HAP-1 (cell line): ENCODE measurements around the gene TRPT1.

Source experiments
- DNase-seq, 2 experiments: peaks; one replicate each; pipeline ENCODE4 v3.0.0-alpha.2; 2016 to 2020; ENCODE audit warnings: low spot score in 2 of 2
- H3K27me3 ChIP-seq: fragments of 250-450 bp; sonication (Bioruptor Pico); 2 replicates; pipeline ENCODE4 v1.5.1; 2020; ENCODE audit warnings: low read depth, mild to moderate bottlenecking, moderate library complexity
- H3K36me3 ChIP-seq: fragments of 250-450 bp; sonication (Bioruptor Pico); replicated peaks from 2 replicates; pipeline ENCODE4 v1.5.1; 2020; ENCODE audit warnings: mild to moderate bottlenecking
- H3K4me1 ChIP-seq: fragments of 250-450 bp; sonication (Bioruptor Pico); 2 replicates; pipeline ENCODE4 v1.5.1; 2020; ENCODE audit warnings: mild to moderate bottlenecking
- H3K4me3 ChIP-seq: fragments of 250-450 bp; sonication (Bioruptor Pico); 2 replicates; pipeline ENCODE4 v1.5.1; 2020; ENCODE audit warnings: mild to moderate bottlenecking, moderate library complexity
- H3K9me3 ChIP-seq: fragments of 250-450 bp; sonication (Bioruptor Pico); 2 replicates; pipeline ENCODE4 v1.5.1; 2020; ENCODE audit warnings: mild to moderate bottlenecking, moderate library complexity
- in situ Hi-C: fragments of 300-500 bp; cut with MboI; formaldehyde crosslinking; loops from 3 replicates; pipeline ENCODE4 v1.14.3; 2020; ENCODE audit warnings: low sequenced_read_pairs, inconsistent platforms, mixed read lengths

Gene TRPT1

DNA sequence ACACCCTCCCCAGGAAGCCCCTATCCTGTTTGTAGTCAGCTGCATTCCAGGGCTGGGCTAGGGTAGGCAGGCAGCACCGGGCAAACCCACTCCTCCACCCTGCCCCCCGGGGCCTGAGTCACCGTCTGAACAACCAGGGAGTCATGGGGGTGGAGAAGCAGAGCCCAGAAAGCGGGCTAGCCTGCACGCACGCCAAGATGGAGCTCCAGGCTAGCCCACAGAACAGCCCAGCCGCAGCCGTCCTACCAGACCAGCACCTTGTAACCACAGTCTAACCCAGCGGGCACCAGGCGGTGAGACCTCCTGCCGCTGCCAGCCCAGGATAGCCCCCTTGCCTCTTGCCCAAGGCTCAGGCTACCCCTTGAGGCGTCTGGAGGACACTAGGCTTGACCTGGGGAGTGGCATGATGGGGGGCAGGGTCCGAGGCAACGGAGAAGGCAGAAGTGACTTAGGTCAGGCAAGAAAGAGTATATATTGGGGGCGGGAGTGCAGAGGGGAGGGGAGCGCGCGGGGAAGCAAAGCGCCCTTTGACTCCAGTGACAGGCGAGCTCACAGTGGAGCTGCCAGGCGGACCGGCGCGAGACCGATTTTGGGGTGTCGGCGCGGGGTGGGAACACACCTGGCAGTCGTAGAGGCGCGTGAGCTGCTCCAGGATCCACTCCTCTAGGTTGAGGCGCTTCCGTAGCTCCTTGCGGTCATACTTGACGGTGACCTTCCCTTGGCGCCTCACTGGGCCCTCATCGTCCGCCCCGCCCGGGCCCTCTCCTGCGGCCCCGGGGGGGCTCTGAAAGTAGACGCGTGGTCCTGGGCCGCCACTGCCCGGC lies 20.0 kb upstream of the TRPT1 start:
- Histone ChIP-seq H3K4me3 (peak overlapping the region; percentile 78), H3K9me3 (no peaks in the 10 kb centered on the region), H3K4me1 (peaks cover 20% of the 10 kb centered on the region), H3K36me3 (peaks cover 28% of the 10 kb centered on the region), H3K27me3 (no peaks in the 10 kb centered on the region)
- in situ Hi-C loops = no loop called here
- DNase-seq = peak; percentile 11 to 68

DNA sequence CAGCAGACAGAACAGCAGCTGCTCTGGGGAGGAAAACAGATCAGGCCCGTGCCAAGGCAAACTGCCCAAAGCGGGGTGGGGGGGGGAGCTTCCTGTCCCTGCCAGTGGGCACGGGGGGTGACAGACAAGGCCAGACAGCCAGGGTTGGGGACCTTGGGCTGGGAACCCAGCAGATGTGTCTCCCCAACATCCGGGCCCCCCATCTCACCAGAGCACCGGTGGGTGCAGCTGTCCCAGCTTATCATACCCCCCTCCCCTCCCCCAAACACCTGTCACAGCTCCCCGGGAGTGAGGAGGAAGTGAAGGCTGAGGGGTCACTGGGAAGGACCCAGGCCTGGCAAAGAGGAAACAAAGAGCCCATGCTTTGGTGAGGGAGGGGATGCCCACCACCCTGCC lies 19.4 kb upstream of the TRPT1 start:
- in situ Hi-C loops = no loop called here
- H3K4me1 ChIP-seq = peaks cover 16% of the 10 kb centered on the region
- H3K4me3 ChIP-seq = peak overlapping the region; percentile 78

DNA sequence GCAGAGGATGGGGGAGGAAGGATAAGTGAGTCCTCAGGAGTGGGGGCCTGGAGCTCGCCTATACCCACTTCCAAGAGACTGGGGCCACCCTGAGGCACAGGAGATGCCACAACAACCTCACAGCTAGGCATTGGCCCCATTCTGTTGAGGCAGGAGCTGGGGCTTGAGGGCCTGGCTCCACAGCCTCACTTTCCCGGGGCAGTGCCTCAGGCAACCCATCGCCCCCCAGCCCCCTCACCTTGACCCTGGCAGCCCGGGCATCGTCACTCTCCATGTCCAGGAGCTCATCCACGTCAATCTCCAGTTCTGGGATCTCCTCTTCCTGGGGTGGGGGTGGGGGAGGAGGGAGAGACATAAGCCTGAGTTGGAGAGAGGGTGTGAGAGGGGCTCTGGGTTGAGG lies 19.0 kb upstream of the TRPT1 start:
- Histone ChIP-seq H3K4me3 (peak overlapping the region; percentile 78), H3K4me1 (peaks cover 19% of the 10 kb centered on the region), H3K9me3 (no peaks in the 10 kb centered on the region), H3K27me3 (no peaks in the 10 kb centered on the region), H3K36me3 (peaks cover 34% of the 10 kb centered on the region)
- DNase-seq = no peak
- in situ Hi-C loops = no loop called here

More for the DNA sequence above, 19.4 kb upstream of the TRPT1 start:
- H3K36me3 ChIP-seq = peaks cover 30% of the 10 kb centered on the region
- no peak for DNase-seq
- no peaks in the 10 kb centered on the region for H3K9me3 ChIP-seq
- no peaks in the 10 kb centered on the region for H3K27me3 ChIP-seq

GRCh38 chr11:64244107-64244506 lies 18.1 kb upstream of the TRPT1 start:
- Histone ChIP-seq H3K36me3 (peaks cover 34% of the 10 kb centered on the region), H3K27me3 (no peaks in the 10 kb centered on the region), H3K9me3 (no peaks in the 10 kb centered on the region), H3K4me1 (peaks cover 22% of the 10 kb centered on the region), H3K4me3 (no peak overlapping the region)
- in situ Hi-C loops = no loop called here
- no peak for DNase-seq

DNA sequence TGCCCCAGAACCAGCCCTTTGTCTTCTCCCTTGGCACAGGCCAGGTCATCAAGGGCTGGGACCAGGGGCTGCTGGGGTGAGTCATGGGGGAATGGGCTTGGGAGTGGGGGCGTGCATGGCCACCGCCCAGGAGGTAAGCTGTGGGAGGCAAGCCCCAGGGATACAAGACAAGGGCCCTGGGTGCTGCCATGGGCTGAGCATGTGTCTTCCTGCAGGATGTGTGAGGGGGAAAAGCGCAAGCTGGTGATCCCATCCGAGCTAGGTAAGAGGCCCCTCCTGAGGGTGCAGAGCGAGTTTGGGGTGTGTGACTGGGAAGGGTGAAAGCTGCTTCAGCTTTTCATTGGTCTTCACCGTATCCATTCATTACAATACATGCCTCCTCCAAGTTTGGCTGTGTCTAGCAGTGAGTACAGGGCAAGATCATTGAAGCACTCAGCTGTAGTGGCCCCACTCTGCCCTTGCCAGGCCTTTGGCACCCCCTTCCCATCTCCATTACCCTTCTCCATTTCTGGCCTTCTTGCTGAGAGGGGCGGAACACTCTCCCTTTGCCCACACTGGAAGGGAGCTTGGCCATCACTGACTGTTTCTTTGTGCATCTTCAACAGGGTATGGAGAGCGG lies 17.4 kb upstream of the TRPT1 start:
- DNase-seq = no peak
- Histone ChIP-seq H3K27me3 (no peaks in the 10 kb centered on the region), H3K36me3 (peaks cover 37% of the 10 kb centered on the region), H3K9me3 (no peaks in the 10 kb centered on the region), H3K4me1 (peaks cover 22% of the 10 kb centered on the region), H3K4me3 (peak overlapping the region; percentile 97; the same call in 1 of the 2 replicates)
- in situ Hi-C loops = no loop called here

- Histone ChIP-seq H3K4me1 (peaks cover 18% of the 10 kb centered on the region), H3K4me3 (peak overlapping the region; percentile 97), H3K36me3 (peaks cover 45% of the 10 kb centered on the region), H3K27me3 (no peaks in the 10 kb centered on the region), H3K9me3 (no peaks in the 10 kb centered on the region)
- DNase-seq = peak; percentile 77 to 97
- in situ Hi-C loops = no loop called here
These were observed 15.7 kb upstream of the TRPT1 start for GRCh38 chr11:64241491-64242374.

DNA sequence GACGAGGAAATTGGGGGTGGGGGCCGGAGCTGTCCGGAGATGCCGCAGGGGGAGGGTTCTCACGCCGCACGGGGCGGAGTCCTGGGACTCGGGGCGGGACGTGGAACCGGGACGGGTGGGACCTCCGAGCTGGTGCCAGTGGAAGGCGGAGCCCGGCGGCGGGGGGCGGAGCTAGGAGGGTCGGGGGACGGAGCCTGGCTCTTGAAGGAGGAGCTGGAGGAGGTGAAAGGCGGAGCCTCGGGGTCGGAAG lies 15.2 kb upstream of the TRPT1 start:
- DNase-seq = peak in 1 of 2 experiments; percentile 100
- Histone ChIP-seq H3K9me3 (no peaks in the 10 kb centered on the region), H3K27me3 (no peaks in the 10 kb centered on the region), H3K36me3 (peaks cover 45% of the 10 kb centered on the region), H3K4me1 (peaks cover 18% of the 10 kb centered on the region), H3K4me3 (peak overlapping the region; percentile 97)
- in situ Hi-C loops = no loop called here

GRCh38 chr11:64240435-64241240 lies 14.7 kb upstream of the TRPT1 start, which contains the start of gene FKBP2:
TSS of gene FKBP2 (plus strand) at chr11:64241095. CDS start at chr11:64242388, 1,293 bp downstream.
- in situ Hi-C loops = no loop called here
- Histone ChIP-seq H3K36me3 (peaks cover 45% of the 10 kb centered on the region), H3K4me3 (peak within 1 kb of the TSS; percentile 97), H3K27me3 (no peaks in the 10 kb centered on the region), H3K9me3 (no peaks in the 10 kb centered on the region), H3K4me1 (peaks cover 18% of the 10 kb centered on the region)
- DNase-seq = peak; percentile 92 to 97

- peaks cover 22% of the 10 kb centered on the region for H3K4me1 ChIP-seq
- no peaks in the 10 kb centered on the region for H3K9me3 ChIP-seq
- peaks cover 38% of the 10 kb centered on the region for H3K36me3 ChIP-seq
- no peaks in the 10 kb centered on the region for H3K27me3 ChIP-seq
- DNase-seq = no peak
- H3K4me3 ChIP-seq = peak overlapping the region; percentile 97
- in situ Hi-C loops = no loop called here
These were observed 13.9 kb upstream of the TRPT1 start for GRCh38 chr11:64239662-64240434.

DNA sequence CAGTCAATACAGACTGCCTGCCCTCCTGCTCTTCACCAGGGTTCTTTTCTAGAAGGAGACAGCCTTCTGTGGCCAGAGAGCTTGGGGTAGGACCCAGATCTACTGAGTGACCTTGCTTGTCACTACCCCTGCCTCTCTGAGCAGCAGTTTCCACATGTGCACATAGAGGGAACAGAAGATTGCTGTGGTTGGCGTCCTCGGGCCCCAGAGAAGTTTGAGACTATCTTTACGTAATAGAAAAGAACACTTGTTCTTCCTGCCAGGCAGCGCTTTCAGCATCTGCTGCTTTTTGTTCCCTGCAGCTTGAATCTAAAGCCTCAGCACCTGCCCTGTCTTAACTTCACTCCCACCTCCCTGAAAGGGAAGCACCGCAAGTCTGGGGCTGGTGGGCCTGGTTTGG lies 13.0 kb upstream of the TRPT1 start:
- Histone ChIP-seq H3K36me3 (peaks cover 34% of the 10 kb centered on the region), H3K4me3 (no peak overlapping the region), H3K27me3 (no peaks in the 10 kb centered on the region), H3K9me3 (no peaks in the 10 kb centered on the region), H3K4me1 (peaks cover 23% of the 10 kb centered on the region)
- in situ Hi-C loops = no loop called here
- no peak for DNase-seq

DNA sequence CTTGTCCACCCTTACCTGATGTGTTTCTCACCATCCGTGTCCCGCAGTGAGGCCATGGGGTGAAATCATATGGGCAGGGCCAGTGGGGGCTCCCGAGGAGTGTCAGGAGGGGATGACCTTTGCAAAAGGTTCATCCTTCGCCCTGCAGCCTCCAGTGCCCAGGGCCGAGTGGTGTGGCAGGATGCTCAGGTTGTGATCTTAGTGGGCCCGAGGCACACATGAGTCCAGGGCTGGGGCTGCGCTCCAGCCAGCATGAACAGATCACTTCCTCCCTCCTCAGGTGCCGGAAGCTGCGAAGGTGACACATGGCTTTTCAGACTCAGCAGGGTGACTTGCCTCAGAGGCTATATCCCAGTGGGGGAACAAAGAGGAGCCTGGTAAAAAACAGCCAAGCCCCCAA lies 12.1 kb upstream of the TRPT1 start:
- H3K4me3 ChIP-seq = no peak overlapping the region
- peaks cover 26% of the 10 kb centered on the region for H3K4me1 ChIP-seq
- H3K27me3 ChIP-seq = no peaks in the 10 kb centered on the region
- in situ Hi-C loops = no loop called here
- no peaks in the 10 kb centered on the region for H3K9me3 ChIP-seq
- DNase-seq = no peak
- peaks cover 26% of the 10 kb centered on the region for H3K36me3 ChIP-seq

DNA sequence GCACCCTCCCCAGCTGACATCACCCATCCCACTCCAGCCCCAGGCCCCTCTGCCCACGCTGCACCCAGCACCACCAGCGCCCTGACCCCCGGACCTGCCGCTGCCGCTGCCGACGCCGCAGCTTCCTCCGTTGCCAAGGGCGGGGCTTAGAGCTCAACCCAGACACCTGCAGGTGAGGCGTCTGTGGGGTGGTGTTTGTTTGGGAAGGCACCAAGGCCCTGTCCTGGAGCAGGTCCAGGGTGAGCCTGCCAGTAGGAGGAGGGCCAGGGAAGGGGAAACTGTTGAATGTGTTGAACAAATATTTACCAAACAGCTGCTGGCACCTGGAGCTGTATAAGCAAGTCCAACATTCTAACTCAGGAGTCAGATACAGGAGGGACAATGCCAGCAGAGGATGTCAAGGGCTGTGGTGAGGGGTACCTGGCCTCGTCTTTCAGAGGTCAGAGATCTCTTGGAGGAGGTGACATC lies 11.5 kb upstream of the TRPT1 start:
- peaks cover 23% of the 10 kb centered on the region for H3K4me1 ChIP-seq

More for the DNA sequence above, 11.5 kb upstream of the TRPT1 start:
- no peak for DNase-seq
- Histone ChIP-seq H3K9me3 (no peaks in the 10 kb centered on the region), H3K36me3 (peaks cover 21% of the 10 kb centered on the region), H3K27me3 (no peaks in the 10 kb centered on the region), H3K4me3 (no peak overlapping the region)
- in situ Hi-C loops = no loop called here
